ENCODE data around the gene BMPR2. TPM values are rescaled to one million over a fixed set of nuclear protein-coding genes. Genes with fewer than 3 reads are reported as not detected.

Gene BMPR2
- polyA plus RNA-seq (2011; rRNA removed) (30.9 and 54.3 TPM in 2 replicates), polyA minus RNA-seq (2011; rRNA and poly(A)+ RNA removed) (74.9 and 87.0 TPM in 2 replicates)

GRCh38 chr2:202375609-202376408, at the start of gene BMPR2:
Gene BMPR2 (plus strand): TSS chr2:202376327. CDS start chr2:202377475, 1,148 bp downstream.
- Histone ChIP-seq H3K4me3 (ENCODE audit: low read depth, low read length) (peak within 1 kb of the TSS; percentile 77), H3K27me3 (ENCODE audit: control insufficient read depth, insufficient read depth, low read length) (no peaks in the 10 kb centered on the region), H3K36me3 (ENCODE audit: control insufficient read depth, insufficient read depth, low read length) (no peaks in the 10 kb centered on the region)
- POLR2A ChIA-PET: interaction anchor here (0.5 to 0.8 kb wide), 2 partner anchors 12 to 31 kb away, joined by 4 to 13 read pairs; no protein-coding TSS in a partner anchor
- CTCF ChIA-PET: no interaction called here
- TF ChIP-seq, protein P1, sequence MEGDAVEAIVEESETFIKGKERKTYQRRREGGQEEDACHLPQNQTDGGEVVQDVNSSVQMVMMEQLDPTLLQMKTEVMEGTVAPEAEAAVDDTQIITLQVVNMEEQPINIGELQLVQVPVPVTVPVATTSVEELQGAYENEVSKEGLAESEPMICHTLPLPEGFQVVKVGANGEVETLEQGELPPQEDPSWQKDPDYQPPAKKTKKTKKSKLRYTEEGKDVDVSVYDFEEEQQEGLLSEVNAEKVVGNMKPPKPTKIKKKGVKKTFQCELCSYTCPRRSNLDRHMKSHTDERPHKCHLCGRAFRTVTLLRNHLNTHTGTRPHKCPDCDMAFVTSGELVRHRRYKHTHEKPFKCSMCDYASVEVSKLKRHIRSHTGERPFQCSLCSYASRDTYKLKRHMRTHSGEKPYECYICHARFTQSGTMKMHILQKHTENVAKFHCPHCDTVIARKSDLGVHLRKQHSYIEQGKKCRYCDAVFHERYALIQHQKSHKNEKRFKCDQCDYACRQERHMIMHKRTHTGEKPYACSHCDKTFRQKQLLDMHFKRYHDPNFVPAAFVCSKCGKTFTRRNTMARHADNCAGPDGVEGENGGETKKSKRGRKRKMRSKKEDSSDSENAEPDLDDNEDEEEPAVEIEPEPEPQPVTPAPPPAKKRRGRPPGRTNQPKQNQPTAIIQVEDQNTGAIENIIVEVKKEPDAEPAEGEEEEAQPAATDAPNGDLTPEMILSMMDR (IDR thresholded peaks at IDR 0.05; ENCODE audit: insufficient read depth, low read depth, low read length): no peak
- peak; percentile 61 for DNase-seq (ENCODE audit: low read depth)

- H3K36me3 ChIP-seq (ENCODE audit: control insufficient read depth, insufficient read depth, low read length): no peaks in the 10 kb centered on the region; the same call in 1 of the 2 replicates
- H3K27me3 ChIP-seq (ENCODE audit: control insufficient read depth, insufficient read depth, low read length): no peaks in the 10 kb centered on the region
- DNase-seq (ENCODE audit: low read depth): no peak
- H3K4me3 ChIP-seq (ENCODE audit: low read depth, low read length): no peak overlapping the region
- TF ChIP-seq, protein P1 (IDR thresholded peaks at IDR 0.05; ENCODE audit: insufficient read depth, low read depth, low read length): no peak
- ChIA-PET POLR2A (no interaction called here), CTCF (interaction anchor here (1.1 kb wide), 1 partner anchor 12 kb away, joined by 3 read pairs; no protein-coding TSS in a partner anchor)
Observed at GRCh38 chr2:202327858-202328257, 48.3 kb upstream of the BMPR2 start.

DNA sequence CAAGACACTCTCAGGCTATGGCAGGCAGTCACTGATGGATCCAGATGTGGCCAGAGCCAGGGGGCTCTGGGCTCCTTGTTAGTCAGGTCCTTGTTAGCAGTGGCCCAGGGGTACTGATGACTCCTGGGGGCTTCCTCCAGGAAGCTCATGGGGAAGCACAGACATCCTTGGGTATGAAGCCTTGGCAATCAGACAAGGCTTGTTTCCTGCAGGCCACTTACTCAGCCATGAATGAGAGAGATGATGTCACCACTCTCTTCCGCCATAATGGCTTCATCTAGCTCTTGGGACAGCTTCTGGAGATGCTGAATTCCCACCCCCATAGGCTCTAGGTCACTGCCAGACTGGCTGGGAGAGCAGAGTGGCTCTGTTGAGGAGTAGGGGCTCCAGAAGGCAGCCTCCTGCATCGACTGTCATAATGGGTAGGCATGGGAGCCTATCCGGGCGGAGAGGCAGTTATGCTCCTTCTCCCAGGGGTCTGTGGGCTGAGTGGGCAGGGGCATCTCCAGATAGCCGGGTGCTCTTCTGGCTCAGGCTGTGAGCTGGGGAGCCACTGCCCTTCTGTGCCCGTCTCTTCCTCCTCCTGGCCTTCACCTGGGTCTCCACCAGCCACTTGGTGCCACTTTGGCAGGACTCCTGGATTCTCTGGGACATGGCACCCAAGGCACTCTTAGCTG, 40.2 kb upstream of the BMPR2 start:
- ChIA-PET CTCF (no interaction called here), POLR2A (no interaction called here)
- Histone ChIP-seq H3K27me3 (ENCODE audit: control insufficient read depth, insufficient read depth, low read length) (no peaks in the 10 kb centered on the region), H3K4me3 (ENCODE audit: low read depth, low read length) (no peak overlapping the region), H3K36me3 (ENCODE audit: control insufficient read depth, insufficient read depth, low read length) (no peaks in the 10 kb centered on the region)
- TF ChIP-seq, protein P1 (IDR thresholded peaks at IDR 0.05; ENCODE audit: insufficient read depth, low read depth, low read length): no peak
- DNase-seq (ENCODE audit: low read depth): no peak

DNA sequence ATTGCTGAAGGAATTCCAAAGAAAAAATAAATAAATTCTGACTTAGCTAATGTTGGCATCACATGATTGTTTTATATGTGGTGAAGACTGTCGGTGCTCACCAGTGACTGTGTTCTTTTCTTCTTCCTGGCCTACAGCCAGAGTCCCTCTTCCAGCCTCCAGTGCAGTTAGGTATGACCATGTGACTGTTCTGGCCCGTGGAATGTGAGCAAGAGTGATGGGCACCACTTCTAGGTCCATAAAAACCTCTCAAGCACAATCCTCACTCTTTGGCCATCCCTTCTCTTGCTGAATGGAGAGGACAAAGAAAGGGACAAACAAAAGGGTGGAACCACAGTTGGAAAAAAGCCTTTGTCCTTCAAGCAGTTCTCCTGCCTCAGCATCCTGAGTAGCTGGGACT, 39.0 kb upstream of the BMPR2 start:
- CTCF ChIA-PET: interaction anchor here (1.5 kb wide), 1 partner anchor 21 kb away, joined by 4 read pairs; no protein-coding TSS in a partner anchor
- H3K36me3 ChIP-seq (ENCODE audit: control insufficient read depth, insufficient read depth, low read length): no peaks in the 10 kb centered on the region
- TF ChIP-seq, protein P1 (IDR thresholded peaks at IDR 0.05; ENCODE audit: insufficient read depth, low read depth, low read length): no peak
- POLR2A ChIA-PET: no interaction called here
- no peak for DNase-seq (ENCODE audit: low read depth)
- no peak overlapping the region for H3K4me3 ChIP-seq (ENCODE audit: low read depth, low read length)
- no peaks in the 10 kb centered on the region for H3K27me3 ChIP-seq (ENCODE audit: control insufficient read depth, insufficient read depth, low read length)

DNA sequence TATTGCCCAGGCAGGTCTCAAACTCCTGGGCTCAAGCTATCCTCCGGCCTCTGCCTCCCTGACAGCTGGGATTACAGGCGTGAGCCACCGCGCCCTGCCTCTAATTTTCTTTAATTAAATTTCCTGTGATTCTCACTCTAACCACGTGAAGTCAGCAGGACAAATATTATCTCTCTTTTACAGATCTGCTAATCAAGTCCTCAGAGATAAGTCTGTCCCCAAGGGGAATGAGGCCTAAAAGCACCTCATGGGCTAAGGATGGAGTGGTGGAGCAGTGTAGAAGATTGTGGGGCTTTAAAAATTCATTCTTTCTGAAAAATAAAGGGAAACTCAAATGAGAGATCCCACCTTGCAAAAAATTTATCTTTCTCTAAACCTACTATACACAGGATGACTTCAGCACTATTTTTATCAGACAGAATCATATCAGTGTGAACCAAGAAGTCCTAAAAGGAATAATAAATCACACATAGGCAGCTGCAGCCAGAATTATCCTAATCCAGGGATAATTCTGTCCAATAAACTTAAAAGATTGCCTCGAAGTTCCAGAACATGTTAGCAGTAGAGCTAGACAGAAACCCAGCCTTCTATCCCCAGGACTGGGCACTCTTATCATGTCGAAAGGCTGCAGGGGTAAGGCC, 38.3 kb upstream of the BMPR2 start:
- TF ChIP-seq, protein P1 (IDR thresholded peaks at IDR 0.05; ENCODE audit: insufficient read depth, low read depth, low read length): no peak
- Histone ChIP-seq H3K27me3 (ENCODE audit: control insufficient read depth, insufficient read depth, low read length) (no peaks in the 10 kb centered on the region), H3K36me3 (ENCODE audit: control insufficient read depth, insufficient read depth, low read length) (no peaks in the 10 kb centered on the region), H3K4me3 (ENCODE audit: low read depth, low read length) (no peak overlapping the region)
- POLR2A ChIA-PET: no interaction called here
- CTCF ChIA-PET: interaction anchor here (1.5 kb wide), 1 partner anchor 22 kb away, joined by 4 read pairs; no protein-coding TSS in a partner anchor
- DNase-seq (ENCODE audit: low read depth): no peak

Data from BJ (cell line).